Stimulated activated CD8-positive, alpha-beta memory T cell treated with anti-CD3 and anti-CD28 coated beads, Interleukin-7, amount 100 ng/mL, for 4 hours (primary cell): Measurements from ENCODE around the gene PHYH.
A peak's percentile ranks its signal among the peaks of the same experiment; 100 is the strongest.
"Not testable (repeated sequence)": the region's sequence is repeated elsewhere in the genome, so short reads cannot be mapped to it uniquely, and the experiment has no call there.

ENCODE experiments used
- DNase-seq, 2 donors: peaks; one replicate each; pipeline ENCODE4 v3.0.0-alpha.2; 2020; ENCODE audit warnings: low read depth in 2 of 2

Gene PHYH

DNA sequence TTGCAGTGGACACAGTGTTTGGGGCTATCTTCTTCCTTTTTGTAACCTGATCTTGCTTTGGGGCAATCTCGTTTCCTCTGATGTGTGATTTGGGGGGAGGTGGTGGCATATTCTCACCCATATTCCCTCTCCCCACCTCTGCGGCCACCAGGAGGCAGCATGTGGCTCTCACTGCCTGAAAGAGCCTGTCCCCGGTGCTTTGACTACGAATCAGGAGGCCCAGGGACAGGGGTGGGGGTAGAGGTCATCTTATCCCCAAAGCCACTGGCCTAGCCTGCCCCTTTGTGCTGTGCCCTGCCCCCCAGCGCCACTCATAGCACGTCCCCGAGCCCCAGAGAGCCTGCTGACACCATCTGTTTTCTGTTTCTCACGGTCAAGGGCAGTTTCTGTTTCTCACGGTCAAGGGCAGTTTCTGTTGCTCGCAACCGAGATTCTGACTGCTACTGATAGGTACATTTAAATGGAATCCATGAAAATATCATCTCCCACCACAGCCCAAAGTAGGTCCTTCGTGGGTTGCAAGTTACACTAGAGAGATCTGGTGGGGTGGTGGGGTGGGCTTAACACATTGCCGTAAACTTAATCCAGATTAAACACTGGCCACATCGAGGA is 28.2 kb downstream of the PHYH start:
- peak in 1 of 2 donors; percentile 10 for DNase-seq

DNA sequence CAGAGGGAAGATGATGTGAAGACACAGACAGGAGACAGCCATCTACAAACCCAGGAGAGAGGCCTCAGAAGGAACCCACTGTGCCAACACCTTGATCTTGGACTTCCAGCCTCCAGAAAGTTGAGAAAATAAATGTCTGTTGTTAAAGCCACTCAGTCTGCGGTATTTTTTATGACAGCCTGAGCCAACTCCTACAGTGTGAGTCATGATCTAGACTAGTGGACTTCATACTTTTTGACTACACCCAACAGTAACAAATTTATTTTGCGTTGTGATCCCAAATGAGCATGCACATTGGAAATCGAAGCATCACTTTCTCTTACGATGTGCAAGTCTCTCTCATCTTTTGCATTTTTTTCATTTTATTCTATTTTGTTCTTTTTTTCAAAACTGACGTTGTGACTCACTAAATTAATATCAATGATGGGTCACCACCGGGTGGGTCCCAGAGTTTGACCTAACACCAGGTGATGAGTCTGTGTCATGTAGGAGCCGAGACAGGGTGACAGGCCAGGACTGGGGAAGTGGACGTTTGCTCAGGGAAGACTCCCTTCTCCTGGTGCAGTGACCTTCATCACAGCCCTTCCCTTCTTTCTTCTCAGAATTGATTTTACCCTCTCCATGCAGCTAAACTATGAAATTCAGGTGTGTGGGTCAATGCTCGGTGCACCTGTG is 28.9 kb downstream of the PHYH start:
- DNase-seq = no peak

DNA sequence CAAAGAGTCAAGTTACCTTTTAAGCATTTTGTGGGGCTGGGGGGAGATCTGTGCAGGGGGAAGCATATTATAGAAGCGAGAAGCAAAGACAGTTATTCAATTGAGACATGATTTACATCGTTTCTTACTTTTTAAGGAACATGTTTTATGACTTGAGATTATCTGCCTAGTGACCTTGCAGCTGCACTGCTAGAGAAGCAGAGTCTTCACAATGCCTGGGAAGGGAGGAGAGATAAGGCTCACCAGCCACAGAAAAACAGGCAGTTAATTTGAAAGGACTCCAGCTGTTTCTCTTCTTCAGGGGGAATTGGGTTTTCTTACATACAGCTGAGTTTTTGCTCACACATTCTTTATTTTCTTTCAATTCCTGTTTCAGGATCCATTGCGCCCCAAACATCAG is 31.0 kb downstream of the PHYH start:
- DNase-seq = no peak

DNA sequence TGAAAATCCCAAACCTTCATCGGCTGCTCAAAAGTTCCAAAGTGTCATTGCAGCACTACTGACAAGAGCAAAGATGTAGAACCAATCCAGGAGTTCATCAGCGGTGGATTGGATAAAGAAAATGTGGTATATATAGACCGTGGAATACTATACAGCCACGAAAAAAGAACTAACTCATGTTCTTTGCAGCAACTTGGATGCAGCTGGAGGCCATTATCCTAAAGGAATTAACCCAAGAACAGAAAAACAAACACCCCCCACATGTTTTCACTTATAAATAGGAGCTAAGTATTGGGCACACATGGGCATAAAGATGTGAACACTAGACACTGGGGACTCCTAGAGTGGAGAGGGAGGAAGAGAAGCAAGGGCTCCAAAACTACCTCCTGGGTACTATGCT is 31.6 kb downstream of the PHYH start:
- DNase-seq = no peak

DNA sequence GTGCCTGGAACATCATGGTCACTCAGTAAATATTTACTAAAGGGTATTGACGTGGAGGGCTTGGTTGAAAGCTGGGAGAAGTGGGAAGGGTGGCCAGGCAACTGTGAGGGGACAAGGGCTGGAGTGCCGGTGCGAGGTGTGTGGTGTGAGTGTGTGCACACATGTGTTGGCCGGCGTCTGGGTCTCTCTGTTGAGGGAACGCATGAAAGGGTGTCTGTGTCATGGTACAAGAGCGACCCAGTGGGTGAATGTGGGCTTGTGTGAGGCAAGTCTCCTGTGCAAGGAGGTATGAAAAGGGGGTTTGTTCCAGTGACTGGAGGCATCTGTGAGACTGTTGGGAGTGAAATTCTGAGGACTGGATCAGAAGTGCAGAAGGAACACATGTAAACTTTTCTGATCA is 36.3 kb downstream of the PHYH start:
- DNase-seq = no peak

DNA sequence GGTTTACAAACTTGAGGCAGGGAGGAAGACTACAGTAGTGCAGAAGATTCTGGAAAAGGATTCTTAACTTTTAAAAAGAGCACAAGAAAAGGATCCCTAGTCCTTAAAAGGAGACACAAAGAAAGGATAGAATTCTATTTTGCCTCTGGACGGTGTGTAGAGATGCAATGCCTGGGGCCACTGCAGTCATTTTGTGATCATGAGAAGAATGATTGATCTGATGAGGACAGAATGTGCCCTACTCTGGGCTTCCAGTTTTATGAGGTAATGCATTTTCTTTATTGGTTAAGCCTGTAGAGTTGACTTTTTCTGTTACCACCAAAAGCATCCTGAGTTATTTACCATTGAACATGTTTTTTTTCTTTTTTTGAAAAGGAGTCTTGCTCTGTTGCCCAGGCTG is 37.4 kb downstream of the PHYH start:
- no peak for DNase-seq

DNA sequence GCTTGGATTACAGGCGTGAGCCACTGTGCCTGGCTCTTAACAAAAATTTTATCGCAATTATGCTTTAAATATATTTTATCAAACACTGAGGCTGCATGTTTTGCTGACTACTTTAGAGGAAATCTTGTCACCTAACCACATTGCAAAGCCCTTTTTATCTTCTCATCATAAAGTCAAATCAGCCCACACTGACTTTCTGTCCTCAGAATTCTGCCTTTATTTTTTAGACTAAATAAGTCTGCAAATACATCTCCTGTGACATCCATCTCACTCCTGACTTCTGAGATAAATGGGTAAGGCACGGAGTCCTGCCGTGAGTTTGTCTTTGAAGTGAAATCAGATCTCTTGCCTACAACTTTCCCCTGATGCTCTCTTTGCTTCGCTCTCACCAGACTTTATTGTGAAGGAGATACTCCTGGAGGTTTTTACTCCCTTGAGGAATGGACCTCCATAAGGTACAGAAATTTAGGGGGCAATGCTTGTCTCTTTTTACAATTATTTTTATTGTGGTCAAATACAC is 42.2 kb downstream of the PHYH start:
- no peak for DNase-seq

DNA sequence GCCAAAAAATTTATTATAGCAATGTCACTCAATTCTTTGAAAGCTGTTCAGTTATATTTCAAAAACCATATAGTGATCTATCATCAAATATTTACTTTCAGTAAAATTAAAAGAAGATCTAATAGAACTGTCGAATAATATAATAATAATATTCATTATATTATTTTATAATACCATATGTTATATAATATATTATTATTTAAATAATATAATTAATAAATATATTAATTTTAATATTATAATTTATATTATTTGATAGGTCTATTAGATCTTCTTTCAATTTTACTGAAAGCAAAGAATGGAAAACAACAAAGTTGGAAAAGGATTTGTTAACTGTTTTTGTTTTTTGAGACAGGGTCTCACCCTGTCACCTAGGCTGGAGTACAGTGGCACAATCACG is 43.2 kb downstream of the PHYH start:
- DNase-seq = no peak

DNA sequence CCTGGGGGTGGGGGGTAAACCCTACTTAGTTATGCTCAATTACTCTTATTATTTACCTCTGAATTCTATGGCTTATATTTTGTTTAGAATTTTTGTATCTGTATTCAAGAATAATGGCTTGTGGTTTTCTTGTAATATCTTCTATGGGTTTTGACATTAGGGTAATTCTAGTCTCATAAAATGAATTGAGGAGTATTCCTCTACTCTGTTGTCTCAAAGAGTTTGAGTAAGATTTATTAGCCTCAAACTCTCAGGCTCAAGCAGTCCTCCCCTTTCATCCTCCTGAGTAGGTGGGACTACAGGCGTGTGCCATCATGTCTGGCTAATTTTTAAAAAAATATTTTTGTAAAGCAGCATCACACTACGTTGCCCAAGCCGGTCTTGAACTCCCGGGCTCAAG is 46.1 kb downstream of the PHYH start:
- DNase-seq = no peak

DNA sequence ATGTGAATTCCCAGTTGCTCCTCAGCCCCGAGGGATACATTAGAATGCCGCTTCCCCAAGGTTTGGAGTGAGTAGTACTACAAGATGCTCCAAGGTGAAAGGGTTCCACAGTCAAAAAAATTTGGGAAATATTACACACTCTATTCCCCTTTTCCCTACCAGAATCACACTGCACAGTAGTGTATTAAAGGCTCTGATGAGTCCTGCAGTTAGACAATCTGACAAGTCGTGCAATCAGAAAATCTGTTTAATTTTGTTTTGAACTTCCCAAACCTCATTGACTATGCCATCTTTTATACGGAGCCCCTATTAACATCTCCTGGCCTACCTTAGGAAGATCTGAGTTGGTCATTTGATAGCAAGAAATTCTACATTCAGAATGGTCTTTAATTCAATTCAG is 52.1 kb downstream of the PHYH start:
- no peak for DNase-seq

DNA sequence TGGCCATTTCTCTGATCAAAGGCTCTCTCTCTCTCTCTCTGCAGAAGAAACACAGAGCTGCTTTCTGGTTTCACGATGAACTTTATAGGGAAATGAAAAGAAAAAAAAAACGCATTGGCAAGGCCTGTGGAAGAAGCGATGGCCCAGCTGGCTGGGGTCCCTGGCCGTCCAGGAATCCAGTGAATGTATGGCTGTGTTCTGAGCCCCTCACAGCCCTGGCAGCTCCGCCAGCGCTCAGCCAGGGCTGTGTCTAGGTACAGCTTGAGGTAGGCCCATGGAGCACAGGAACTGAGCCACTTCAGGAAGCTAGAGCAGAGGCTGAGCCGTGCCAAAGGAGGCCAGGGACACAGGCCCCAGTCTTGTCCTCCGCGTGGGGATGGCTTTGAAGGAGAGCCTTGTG is 52.6 kb downstream of the PHYH start:
- no peak for DNase-seq

DNA sequence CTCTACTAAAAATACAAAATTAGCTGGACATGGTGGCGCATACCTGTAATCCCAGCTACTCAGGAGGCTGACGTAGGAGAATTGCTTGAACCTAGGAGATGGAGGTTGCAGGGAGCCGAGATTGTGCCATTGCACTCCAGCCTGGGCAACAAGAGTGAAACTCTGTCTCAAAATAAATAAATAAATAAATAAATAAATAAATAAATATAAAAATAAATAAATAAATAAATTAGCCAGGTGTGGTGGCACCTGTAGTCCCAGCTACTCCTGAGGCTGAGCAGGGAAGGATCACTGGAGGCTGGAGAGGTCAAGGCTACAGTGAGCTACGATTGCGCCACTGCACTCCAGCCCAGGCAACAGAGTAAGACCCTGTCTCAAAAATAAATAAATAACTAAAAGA is 57.6 kb downstream of the PHYH start:
- DNase-seq = not testable (repeated sequence)

DNA sequence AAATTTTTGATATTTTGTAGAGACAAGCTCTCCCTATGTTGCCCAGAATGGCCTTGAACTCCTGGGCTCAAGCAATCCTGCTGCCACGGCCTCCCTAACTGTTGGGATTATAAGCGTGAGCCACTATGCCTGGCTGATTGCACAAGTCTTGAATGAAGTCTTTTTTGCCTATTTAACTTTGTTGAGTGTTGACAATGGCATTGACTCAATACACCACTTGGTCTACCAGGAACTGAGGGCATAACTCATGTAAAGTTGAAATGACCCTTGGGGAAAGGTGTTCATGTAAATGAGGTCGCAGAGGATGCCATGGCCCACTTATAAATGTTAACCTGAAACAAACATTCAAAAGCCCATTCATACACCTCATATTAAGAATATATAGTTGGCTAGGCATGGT is 58.3 kb downstream of the PHYH start:
- DNase-seq = no peak

DNA sequence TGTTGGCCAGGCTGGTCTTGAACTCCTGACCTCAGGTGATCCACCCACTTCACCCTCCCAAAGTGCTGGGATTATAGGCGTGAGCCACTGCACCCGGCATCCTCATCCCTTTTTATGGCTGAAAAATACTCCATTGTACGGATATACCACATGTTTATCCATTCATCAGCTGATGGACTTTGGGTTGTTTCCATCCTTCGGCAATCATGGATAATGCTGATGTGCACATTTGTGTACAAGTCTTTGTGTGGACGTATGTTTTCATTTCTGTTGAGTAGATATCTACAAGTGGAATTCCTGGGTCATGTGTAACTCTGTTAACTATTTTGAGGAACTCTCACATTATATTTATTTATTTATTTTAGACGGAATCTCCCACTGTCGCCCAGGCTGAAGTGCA is 59.9 kb downstream of the PHYH start:
- no peak for DNase-seq

DNA sequence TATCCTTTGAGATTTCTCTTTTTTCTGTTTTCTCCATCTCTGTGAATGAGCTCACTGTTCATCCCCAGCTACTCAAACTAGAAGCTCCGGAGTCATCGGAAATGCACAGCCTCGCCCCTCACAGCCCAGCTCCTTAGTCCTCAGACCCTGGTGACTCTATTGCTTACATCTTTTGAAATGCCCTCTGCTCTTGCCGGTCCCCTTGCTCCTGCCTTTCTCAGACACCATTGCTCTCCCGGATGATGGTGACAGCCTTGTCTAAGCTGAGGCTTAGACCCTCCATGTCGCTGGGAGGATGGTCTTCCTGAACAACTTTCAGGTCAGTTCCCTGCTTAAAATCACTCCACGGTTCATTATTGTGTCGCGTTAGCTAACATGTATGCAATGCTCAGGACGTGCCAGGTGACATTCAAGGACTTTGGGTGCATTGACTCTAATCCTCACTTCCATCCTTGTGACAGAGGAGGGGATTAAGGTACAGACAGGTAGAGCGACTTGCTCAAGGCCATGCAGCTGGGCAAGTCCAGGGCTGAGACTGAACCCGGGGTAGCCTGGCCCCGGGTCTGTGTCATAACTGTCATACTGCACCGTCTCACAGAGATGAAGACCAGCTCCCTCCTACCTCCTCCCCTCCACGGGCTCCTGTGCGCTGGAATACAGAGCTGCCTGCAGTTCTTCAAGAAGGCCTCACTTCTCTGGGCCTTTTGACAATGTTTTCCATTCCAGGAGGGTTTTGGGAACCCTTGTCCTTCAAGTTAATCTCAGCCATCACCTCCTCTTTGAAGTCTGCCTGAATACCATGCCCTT is 61.4 kb downstream of the PHYH start:
- no peak for DNase-seq

DNA sequence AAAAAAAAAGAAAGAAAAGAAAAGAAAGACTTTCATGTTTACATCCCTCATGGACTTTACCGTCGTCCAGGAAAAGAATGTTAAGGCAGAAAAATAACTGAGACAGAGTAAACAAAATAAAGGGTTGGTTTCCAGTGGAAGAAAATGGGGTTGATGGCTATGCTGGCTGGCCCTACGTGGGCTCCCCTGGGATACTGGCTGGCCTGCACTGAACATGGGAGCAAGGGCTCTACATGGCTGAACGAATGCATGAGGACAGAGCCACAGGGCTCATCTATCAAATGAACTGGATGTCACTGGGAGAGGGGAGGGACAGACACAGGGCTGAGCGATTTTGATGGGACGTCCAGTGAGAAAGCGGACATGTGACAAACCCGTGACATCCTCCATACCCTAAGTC is 63.2 kb downstream of the PHYH start:
- no peak for DNase-seq

DNA sequence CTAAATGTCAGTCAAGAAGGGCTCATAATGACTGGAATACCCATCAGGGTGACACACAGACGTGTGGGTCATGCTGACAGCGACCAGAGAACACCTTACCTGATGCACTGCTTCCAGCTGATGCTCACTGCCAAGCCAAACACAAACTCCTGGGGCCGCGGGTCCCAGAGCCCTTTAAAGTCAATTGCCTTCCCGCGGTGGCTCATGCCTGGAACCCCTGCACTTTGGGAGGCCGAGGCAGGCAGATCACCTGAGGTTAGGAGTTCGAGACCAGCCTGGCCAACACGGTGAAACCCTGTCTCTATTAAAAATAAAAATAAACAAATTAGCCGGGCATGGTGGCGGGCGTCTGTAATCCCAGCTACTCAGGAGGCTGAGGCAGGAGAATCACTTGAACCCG is 65.1 kb downstream of the PHYH start:
- DNase-seq = not testable (repeated sequence)

DNA sequence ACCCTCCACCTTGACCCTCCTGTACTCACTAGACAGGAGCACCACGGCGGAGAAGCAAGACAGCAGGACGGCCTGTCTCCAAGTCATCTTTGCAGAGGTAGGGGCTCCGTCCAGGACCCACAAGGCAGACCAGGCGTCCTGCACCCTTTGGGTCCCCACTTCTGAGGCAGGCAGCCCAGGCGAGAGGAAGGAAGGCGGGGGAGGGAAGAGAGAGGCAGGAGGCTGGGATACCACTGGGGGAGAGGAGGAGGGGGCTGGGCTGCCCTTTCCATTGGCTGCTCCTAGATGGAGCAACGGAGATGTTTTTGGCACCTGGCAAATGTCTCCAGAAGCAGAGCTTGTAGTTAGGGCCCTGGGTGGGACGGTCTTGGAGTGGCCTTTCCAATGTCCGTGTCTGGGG is 65.7 kb downstream of the PHYH start, which contains the start of gene UCMA:
Gene UCMA (minus strand): TSS at position 203 of the 400 bp plus-strand sequence. CDS start 116 bp downstream, at position 87.
- DNase-seq = no peak

DNA sequence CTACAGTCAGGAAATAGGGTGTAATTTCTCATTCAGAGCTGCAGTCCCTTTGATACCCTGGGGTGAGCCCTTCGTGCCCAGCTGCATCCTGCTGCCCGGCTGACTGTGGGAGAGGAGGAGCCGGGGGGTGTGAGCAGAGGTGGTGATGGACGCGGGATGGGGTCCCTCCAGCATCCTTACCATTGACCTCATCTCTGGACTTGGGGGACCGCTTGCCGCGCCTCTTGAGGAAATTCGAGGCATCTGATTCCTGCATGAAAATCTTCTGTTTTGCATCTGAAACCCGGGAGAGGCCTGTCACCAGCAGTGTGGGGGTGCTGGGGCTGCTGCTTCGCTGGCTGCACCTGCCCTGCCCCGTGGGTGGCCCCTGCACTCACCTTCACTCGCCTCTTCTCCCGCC is 66.5 kb downstream of the PHYH start:
- no peak for DNase-seq

DNA sequence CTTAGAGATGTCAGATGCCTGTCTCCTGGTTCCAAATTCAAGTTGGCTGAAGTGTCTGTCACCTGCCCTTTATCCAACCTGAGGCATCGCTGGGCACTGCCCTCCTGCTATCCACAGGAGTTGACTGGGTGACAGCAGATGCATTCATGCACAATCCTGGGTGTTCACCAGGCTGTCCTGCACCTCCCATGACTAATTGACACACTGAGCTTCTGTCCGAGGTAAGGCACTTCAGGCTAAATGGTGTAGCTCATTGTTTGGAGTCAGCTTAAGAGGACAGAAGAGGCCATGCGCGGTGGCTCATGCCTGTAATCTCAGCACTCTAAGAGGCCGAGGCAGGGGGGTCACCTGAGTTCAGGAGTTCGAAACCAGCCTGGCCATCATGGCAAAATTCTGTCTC is 68.1 kb downstream of the PHYH start:
- DNase-seq = no peak

DNA sequence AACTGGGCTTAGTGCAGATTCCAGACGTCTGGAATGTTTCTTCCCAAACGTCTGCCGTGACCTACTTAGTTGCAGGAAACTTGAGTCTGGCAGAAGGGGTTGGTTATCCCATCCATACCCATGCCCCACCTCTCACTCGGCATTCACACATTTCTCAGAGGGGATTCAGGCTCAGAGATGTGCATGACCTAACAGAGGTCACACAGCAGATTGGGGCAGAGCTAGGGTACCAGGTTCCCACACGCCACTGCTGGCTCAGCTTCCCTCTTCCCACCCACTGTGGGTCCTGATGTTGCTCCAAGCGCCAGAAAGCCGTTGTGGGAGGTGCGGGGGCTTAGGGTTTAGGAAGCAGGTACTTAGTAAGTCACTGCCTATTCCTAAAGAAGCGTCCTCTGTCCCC is 68.7 kb downstream of the PHYH start:
- no peak for DNase-seq
